DOHH2 (cell line): ENCODE measurements around the gene ZFAND3.

ENCODE experiments used
- H3F3A ChIP-seq: fragments of 200-600 bp; sonication (generic), shearing (Covaris generic); 2 replicates; pipeline ENCODE4 v1.6.0; 2016; ENCODE audit warnings: antibody characterized with exemption, mild to moderate bottlenecking; ENCODE audit not compliant: control insufficient read depth, insufficient read depth
- H3K27ac ChIP-seq: fragments of 200-600 bp; sonication (generic); 2 replicates; pipeline ENCODE4 v1.5.1; 2014; ENCODE audit warnings: low read depth, mild to moderate bottlenecking, low read length, moderate library complexity
- H3K27me3 ChIP-seq: fragments of 200-600 bp; sonication (generic); 2 replicates; pipeline ENCODE4 v1.6.1; 2014; ENCODE audit warnings: mild to moderate bottlenecking, low read length, mixed read lengths; ENCODE audit not compliant: control insufficient read depth
- H3K36me3 ChIP-seq: fragments of 200-600 bp; sonication (generic); 2 replicates; pipeline ENCODE4 v1.6.1; 2014; ENCODE audit warnings: mild to moderate bottlenecking, low read length, moderate library complexity, mixed read lengths; ENCODE audit not compliant: control insufficient read depth
- H3K4me1 ChIP-seq: fragments of 200-600 bp; sonication (generic); 2 replicates; pipeline ENCODE4 v1.6.1; 2014; ENCODE audit warnings: mild to moderate bottlenecking, low read length, mixed read lengths; ENCODE audit not compliant: control insufficient read depth
- H3K4me2 ChIP-seq: fragments of 200-600 bp; sonication (generic); 2 replicates; pipeline ENCODE4 v1.6.0; 2014; ENCODE audit warnings: mild to moderate bottlenecking, low read length, moderate library complexity
- H3K4me3 ChIP-seq: fragments of 200-600 bp; sonication (generic); 2 replicates; pipeline ENCODE4 v1.5.1; 2014; ENCODE audit warnings: mild to moderate bottlenecking, low read length, mixed read lengths
- H3K79me2 ChIP-seq: fragments of 200-600 bp; sonication (generic); 2 replicates; pipeline ENCODE4 v1.6.1; 2014; ENCODE audit warnings: mild to moderate bottlenecking, low read length, mixed read lengths; ENCODE audit not compliant: control insufficient read depth
- H3K9me2 ChIP-seq: fragments of 200-600 bp; sonication (generic); replicated peaks from 2 replicates; pipeline ENCODE4 v1.6.1; 2014; ENCODE audit warnings: mild to moderate bottlenecking, low read length, mixed read lengths; ENCODE audit not compliant: control insufficient read depth
- H3K9me3 ChIP-seq: fragments of 200-600 bp; sonication (generic); 2 replicates; pipeline ENCODE4 v1.6.1; 2014; ENCODE audit warnings: antibody characterized with exemption, low read length, mixed read lengths; ENCODE audit not compliant: control insufficient read depth, insufficient read depth
- H4K20me1 ChIP-seq: fragments of 200-600 bp; sonication (generic); 2 replicates; pipeline ENCODE4 v1.6.0; 2014; ENCODE audit warnings: low read depth, mild to moderate bottlenecking, antibody characterized with exemption, low read length, moderate library complexity; ENCODE audit not compliant: control insufficient read depth, insufficient read depth
- CTCF ChIP-seq: fragments of 200-600 bp; sonication (generic); IDR thresholded peaks from one replicate; pipeline ENCODE4 v1.5.1; 2014; ENCODE audit warnings: antibody characterized with exemption, mild to moderate bottlenecking, low read depth, low read length; ENCODE audit not compliant: poor library complexity, severe bottlenecking
- EZH2phosphoT487 ChIP-seq: fragments of 200-600 bp; sonication (generic); IDR thresholded peaks from 2 replicates; pipeline ENCODE4 v1.6.1; 2017; ENCODE audit warnings: borderline replicate concordance, mild to moderate bottlenecking, antibody characterized with exemption, low read length, moderate library complexity, mixed read lengths

Gene ZFAND3

GRCh38 chr6:38021571-38021970 lies 202.0 kb downstream of the ZFAND3 start:
- H3K27ac ChIP-seq, result no peak overlapping the region
- H3K4me2 ChIP-seq, result no peak overlapping the region
- H3K9me2 ChIP-seq, result no peaks in the 10 kb centered on the region
- peaks cover 8% of the 10 kb centered on the region for H3K4me1 ChIP-seq
- no peaks in the 10 kb centered on the region; the same call in 1 of the 2 replicates for H4K20me1 ChIP-seq
- peaks cover 9% of the 10 kb centered on the region; the same call in 1 of the 2 replicates for H3K9me3 ChIP-seq
- TF ChIP-seq EZH2phosphoT487, result no peak
- no peak for TF ChIP-seq CTCF
- no peaks in the 10 kb centered on the region for H3K79me2 ChIP-seq
- no peaks in the 10 kb centered on the region for H3K36me3 ChIP-seq
- no peaks in the 10 kb centered on the region for H3F3A ChIP-seq
- no peak overlapping the region for H3K4me3 ChIP-seq
- H3K27me3 ChIP-seq, result no peaks in the 10 kb centered on the region

GRCh38 chr6:38022688-38023087 lies 203.2 kb downstream of the ZFAND3 start:
- H3K79me2 ChIP-seq, result no peaks in the 10 kb centered on the region

GRCh38 chr6:38024908-38025307 lies 205.4 kb downstream of the ZFAND3 start:
- H4K20me1 ChIP-seq, result no peaks in the 10 kb centered on the region
- H3K4me1 ChIP-seq, result no peaks in the 10 kb centered on the region
- TF ChIP-seq EZH2phosphoT487 (no peak), CTCF (no peak)
- H3K4me2 ChIP-seq, result no peak overlapping the region
- H3K79me2 ChIP-seq, result no peaks in the 10 kb centered on the region
- H3F3A ChIP-seq, result no peaks in the 10 kb centered on the region
- no peaks in the 10 kb centered on the region for H3K27me3 ChIP-seq
- peaks cover 9% of the 10 kb centered on the region; the same call in 1 of the 2 replicates for H3K9me3 ChIP-seq
- no peak overlapping the region for H3K27ac ChIP-seq
- H3K36me3 ChIP-seq, result no peaks in the 10 kb centered on the region
- no peaks in the 10 kb centered on the region for H3K9me2 ChIP-seq
- H3K4me3 ChIP-seq, result no peak overlapping the region

More at GRCh38 chr6:38022688-38023087, 203.2 kb downstream of the ZFAND3 start:
- Histone ChIP-seq H3K4me2 (no peak overlapping the region), H3K27me3 (no peaks in the 10 kb centered on the region), H3K9me2 (no peaks in the 10 kb centered on the region), H3K9me3 (peaks cover 9% of the 10 kb centered on the region; the same call in 1 of the 2 replicates), H3K4me3 (no peak overlapping the region), H3F3A (no peaks in the 10 kb centered on the region), H3K4me1 (no peaks in the 10 kb centered on the region), H4K20me1 (no peaks in the 10 kb centered on the region), H3K36me3 (no peaks in the 10 kb centered on the region), H3K27ac (no peak overlapping the region)
- no peak for TF ChIP-seq CTCF
